Activated naive CD4-positive, alpha-beta T cell treated with anti-CD3 and anti-CD28 coated beads for 36 hours (primary cell): ENCODE measurements around the gene PLVAP. TPM values are rescaled to one million over a fixed set of nuclear protein-coding genes. Genes with fewer than 3 reads are reported as not detected.

ENCODE experiments used
- CTCF ChIA-PET: fragments of 350-600 bp; sonication (Branson Sonifier 250); formaldehyde crosslinking; loops from one replicate; lab custom pipeline; 2021; ENCODE audit warnings: antibody characterized with exemption; lab: Charles Lee
- DNase-seq: peaks from one replicate; pipeline ENCODE4 v3.0.0-alpha.2; 2020
- H3K27ac Mint-ChIP-seq: one replicate; pipeline ENCODE4 v1.8.0; 2021; ENCODE audit warnings: mild to moderate bottlenecking, mixed read lengths
- H3K27me3 Mint-ChIP-seq: one replicate; pipeline ENCODE4 v1.8.0; 2021; ENCODE audit warnings: low read depth, mixed read lengths
- H3K36me3 Mint-ChIP-seq: one replicate; pipeline ENCODE4 v1.8.0; 2021; ENCODE audit warnings: low read depth, mixed read lengths
- H3K4me1 Mint-ChIP-seq: one replicate; pipeline ENCODE4 v1.8.0; 2021; ENCODE audit warnings: low read depth, mixed read lengths
- H3K4me3 Mint-ChIP-seq: one replicate; pipeline ENCODE4 v1.8.0; 2021; ENCODE audit warnings: mild to moderate bottlenecking, moderate library complexity, mixed read lengths
- H3K9me3 Mint-ChIP-seq: one replicate; pipeline ENCODE4 v1.8.0; 2021; ENCODE audit warnings: mixed read lengths
- intact Hi-C: fragments of 100-400 bp; cut with micrococcal nuclease; formaldehyde crosslinking; loops from one replicate; pipeline ENCODE4 v1.15.1; 2023
- total RNA-seq, 2 experiments: library from RNA; stranded (reverse); gene quantifications; one replicate each; pipeline ENCODE4 v1.2.3, GENCODE V29; 2021

The PLVAP gene
- total RNA-seq, 2 experiments from 2014 or later = not detected

- no peak overlapping the region for H3K27ac Mint-ChIP-seq
- H3K4me3 Mint-ChIP-seq = no peak overlapping the region
- H3K27me3 Mint-ChIP-seq = no peaks in the 10 kb centered on the region
- H3K9me3 Mint-ChIP-seq = no peaks in the 10 kb centered on the region
- DNase-seq = no peak
- intact Hi-C loops = no loop called here
- CTCF ChIA-PET = no interaction called here
- H3K4me1 Mint-ChIP-seq = peaks cover 18% of the 10 kb centered on the region
- H3K36me3 Mint-ChIP-seq = peaks cover 17% of the 10 kb centered on the region
These were observed 34.7 kb upstream of the PLVAP start for GRCh38 chr19:17411801-17412200.

- Mint-ChIP-seq H3K27ac (no peak overlapping the region), H3K9me3 (no peaks in the 10 kb centered on the region), H3K27me3 (no peaks in the 10 kb centered on the region), H3K36me3 (peaks cover 24% of the 10 kb centered on the region), H3K4me1 (peaks cover 19% of the 10 kb centered on the region), H3K4me3 (no peak overlapping the region)
- CTCF ChIA-PET = interaction anchor here (0.9 kb wide), 1 partner anchor 17 kb away, joined by 3 read pairs; no protein-coding TSS in a partner anchor
- intact Hi-C loops = loop anchor here (10.0 kb wide), 1 partner anchor 335 kb away; the partner anchor contains the start of genes HAUS8 and MYO9B
- DNase-seq = no peak
These were observed 32.8 kb upstream of the PLVAP start for GRCh38 chr19:17409990-17410389.

- H3K36me3 Mint-ChIP-seq = peaks cover 25% of the 10 kb centered on the region
- CTCF ChIA-PET = interaction anchor here (1.2 to 1.4 kb wide), 3 partner anchors 11 to 17 kb away, joined by 3 to 4 read pairs (median 4); partner anchors contain the start of gene MVB12A
- intact Hi-C loops = loop anchor here (10.0 kb wide), 1 partner anchor 332 kb away; the partner anchor contains the start of genes HAUS8 and MYO9B
- no peaks in the 10 kb centered on the region for H3K9me3 Mint-ChIP-seq
- H3K4me3 Mint-ChIP-seq = peak overlapping the region; percentile 80
- H3K4me1 Mint-ChIP-seq = peaks cover 31% of the 10 kb centered on the region
- H3K27ac Mint-ChIP-seq = peak overlapping the region; percentile 94
- DNase-seq = no peak
- H3K27me3 Mint-ChIP-seq = no peaks in the 10 kb centered on the region
These were observed 29.7 kb upstream of the PLVAP start for GRCh38 chr19:17406887-17407196.

GRCh38 chr19:17406046-17406886 is 29.1 kb upstream of the PLVAP start:
- CTCF ChIA-PET = interaction anchor here (1.0 to 1.4 kb wide), 6 partner anchors 11 to 90 kb away, joined by 3 to 7 read pairs (median 4); partner anchors contain the start of gene MVB12A
- Mint-ChIP-seq H3K36me3 (peaks cover 28% of the 10 kb centered on the region), H3K27ac (peak overlapping the region; percentile 94), H3K4me1 (peaks cover 33% of the 10 kb centered on the region), H3K27me3 (no peaks in the 10 kb centered on the region), H3K9me3 (no peaks in the 10 kb centered on the region), H3K4me3 (peak overlapping the region; percentile 80)
- intact Hi-C loops = loop anchor here (10.0 kb wide), 1 partner anchor 331 kb away; the partner anchor contains the start of genes HAUS8 and MYO9B
- no peak for DNase-seq

GRCh38 chr19:17405250-17406045 is 28.3 kb upstream of the PLVAP start, which contains the start of gene BST2:
Gene BST2 (minus strand): TSS chr19:17405630. CDS start chr19:17405575, 55 bp downstream.
- no peaks in the 10 kb centered on the region for H3K9me3 Mint-ChIP-seq
- H3K4me3 Mint-ChIP-seq = peak within 1 kb of the TSS; percentile 80
- intact Hi-C loops = loop anchor here (1.0 to 10.0 kb wide), 4 partner anchors 14 to 331 kb away; partner anchors contain the start of genes HAUS8 and MYO9B
- H3K4me1 Mint-ChIP-seq = peaks cover 33% of the 10 kb centered on the region
- DNase-seq = peak; percentile 69
- CTCF ChIA-PET = interaction anchor here (0.7 to 1.4 kb wide), 5 partner anchors 11 to 110 kb away, joined by 3 to 7 read pairs (median 4); partner anchors contain the start of gene CCDC194
- H3K36me3 Mint-ChIP-seq = peaks cover 28% of the 10 kb centered on the region
- H3K27me3 Mint-ChIP-seq = no peaks in the 10 kb centered on the region
- H3K27ac Mint-ChIP-seq = peak within 1 kb of the TSS; percentile 94

- Mint-ChIP-seq H3K9me3 (no peaks in the 10 kb centered on the region), H3K27me3 (no peaks in the 10 kb centered on the region), H3K4me3 (peak overlapping the region; percentile 80), H3K27ac (peak overlapping the region; percentile 94), H3K4me1 (peaks cover 32% of the 10 kb centered on the region), H3K36me3 (peaks cover 28% of the 10 kb centered on the region)
- intact Hi-C loops = loop anchor here (1.0 to 10.0 kb wide), 4 partner anchors 13 to 330 kb away; partner anchors contain the start of genes HAUS8 and MYO9B
- CTCF ChIA-PET = interaction anchor here (0.7 to 1.4 kb wide), 4 partner anchors 10 to 109 kb away, joined by 3 to 7 read pairs (median 4); partner anchors contain the start of gene CCDC194
- DNase-seq = peak; percentile 41
These were observed 27.6 kb upstream of the PLVAP start for GRCh38 chr19:17404621-17405249.

- CTCF ChIA-PET = interaction anchor here (0.6 to 1.2 kb wide), 3 partner anchors 12 to 23 kb away, joined by 3 to 5 read pairs (median 4); no protein-coding TSS in a partner anchor
- no peaks in the 10 kb centered on the region for H3K9me3 Mint-ChIP-seq
These were observed 26.9 kb upstream of the PLVAP start for GRCh38 chr19:17404015-17404414.

GRCh38 chr19:17402982-17403855 is 26.1 kb upstream of the PLVAP start:
- CTCF ChIA-PET = interaction anchor here (0.6 to 1.2 kb wide), 5 partner anchors 11 to 22 kb away, joined by 3 to 5 read pairs (median 3); partner anchors contain the start of gene MVB12A
- Mint-ChIP-seq H3K36me3 (peaks cover 31% of the 10 kb centered on the region), H3K9me3 (no peaks in the 10 kb centered on the region), H3K27ac (peak overlapping the region; percentile 41), H3K4me3 (peak overlapping the region; percentile 80), H3K4me1 (peaks cover 29% of the 10 kb centered on the region), H3K27me3 (no peaks in the 10 kb centered on the region)
- intact Hi-C loops = loop anchor here (1.0 to 10.0 kb wide), 2 partner anchors 8 to 328 kb away; partner anchors contain the start of genes HAUS8 and MYO9B
- DNase-seq = peak; percentile 60

More at GRCh38 chr19:17404015-17404414, 26.9 kb upstream of the PLVAP start:
- Mint-ChIP-seq H3K27me3 (no peaks in the 10 kb centered on the region), H3K4me1 (peaks cover 29% of the 10 kb centered on the region), H3K4me3 (peak overlapping the region; percentile 80), H3K36me3 (peaks cover 28% of the 10 kb centered on the region), H3K27ac (peak overlapping the region; percentile 94)
- intact Hi-C loops = loop anchor here (10.0 kb wide), 1 partner anchor 329 kb away; the partner anchor contains the start of genes HAUS8 and MYO9B
- no peak for DNase-seq

- Mint-ChIP-seq H3K4me1 (peaks cover 18% of the 10 kb centered on the region), H3K27ac (peak overlapping the region; percentile 16), H3K4me3 (no peak overlapping the region), H3K9me3 (no peaks in the 10 kb centered on the region), H3K27me3 (no peaks in the 10 kb centered on the region), H3K36me3 (peaks cover 29% of the 10 kb centered on the region)
- intact Hi-C loops = loop anchor here (10.0 kb wide), 1 partner anchor 327 kb away; the partner anchor contains the start of genes HAUS8 and MYO9B
- CTCF ChIA-PET = interaction anchor here (0.6 kb wide), 1 partner anchor 20 kb away, joined by 3 read pairs; no protein-coding TSS in a partner anchor
- DNase-seq = no peak
These were observed 24.5 kb upstream of the PLVAP start for GRCh38 chr19:17401628-17402027.

GRCh38 chr19:17398902-17399527 is 21.9 kb upstream of the PLVAP start:
- DNase-seq = no peak
- intact Hi-C loops = no loop called here
- peak overlapping the region; percentile 21 for H3K27ac Mint-ChIP-seq
- no peaks in the 10 kb centered on the region for H3K27me3 Mint-ChIP-seq
- peaks cover 17% of the 10 kb centered on the region for H3K36me3 Mint-ChIP-seq
- CTCF ChIA-PET = interaction anchor here (0.7 to 1.4 kb wide), 2 partner anchors 10 to 63 kb away, joined by 3 to 4 read pairs; no protein-coding TSS in a partner anchor
- peaks cover 18% of the 10 kb centered on the region for H3K4me1 Mint-ChIP-seq
- no peak overlapping the region for H3K4me3 Mint-ChIP-seq
- no peaks in the 10 kb centered on the region for H3K9me3 Mint-ChIP-seq
